GM12878 (cell line): ENCODE results near the gene NAV2.

ENCODE experiments used
- CBFB ChIP-seq: IDR thresholded peaks from 2 replicates; pipeline ENCODE4 v1.6.1; 2016; ENCODE audit warnings: antibody characterized with exemption, low read depth
- CEBPB ChIP-seq, 2 experiments: fragments of 150-350 bp in 1 of 2; IDR thresholded peaks; 2 replicates each; pipeline ENCODE4 v1.6.1; 2012 to 2014; ENCODE audit warnings: low read depth in 2 of 2, low read length in 2 of 2, borderline replicate concordance in 1 of 2, inconsistent platforms in 1 of 2
- CHD2 ChIP-seq: IDR thresholded peaks from 2 replicates; pipeline ENCODE4 v1.6.1; 2011; ENCODE audit warnings: low read depth, low read length, improper control_type of control experiment, borderline replicate concordance
- EP300 ChIP-seq, 2 experiments: fragments of 150-350 bp in 1 of 2; IDR thresholded peaks; 2 replicates each; pipeline ENCODE4 v1.6.1; 2011 to 2012; ENCODE audit warnings: low read depth in 2 of 2, low read length in 2 of 2, borderline replicate concordance in 1 of 2, improper control_type of control experiment in 1 of 2, inconsistent platforms in 1 of 2; ENCODE audit not compliant: control insufficient read depth in 1 of 2
- EZH2 ChIP-seq: IDR thresholded peaks from 2 replicates; pipeline ENCODE4 v1.6.1; 2012; ENCODE audit warnings: low read depth, mild to moderate bottlenecking, control low read depth, inconsistent platforms, low read length, borderline replicate concordance; ENCODE audit not compliant: control insufficient read depth
- PAX8 ChIP-seq: fragments of 450-650 bp; IDR thresholded peaks from 2 replicates; pipeline ENCODE4 v1.6.1; 2017; ENCODE audit warnings: mild to moderate bottlenecking, moderate library complexity
- POLR2AphosphoS5 ChIP-seq: IDR thresholded peaks from 2 replicates; pipeline ENCODE4 v1.6.1; 2011; ENCODE audit warnings: mild to moderate bottlenecking, low read length, inconsistent platforms
- TF ChIP-seq, protein P1 (sequence below): IDR thresholded peaks from 2 replicates; pipeline ENCODE4 v1.6.1; 2011; ENCODE audit warnings: borderline replicate concordance, low read depth, mild to moderate bottlenecking, moderate library complexity, mixed read lengths, low read length; ENCODE audit not compliant: insufficient read depth; ENCODE audit errors: extremely low read length
- TF ChIP-seq, protein P2 (sequence below), 3 experiments: IDR thresholded peaks in 2 of 3; conservative IDR thresholded peaks in 1 of 3; 2 replicates each; pipeline ENCODE4 v1.5.1; 2011; ENCODE audit warnings: low read depth in 3 of 3, low read length in 3 of 3, mild to moderate bottlenecking in 3 of 3, control low read depth in 2 of 3, moderate library complexity in 2 of 3, inconsistent platforms in 1 of 3, mixed read lengths in 1 of 3; ENCODE audit not compliant: control insufficient read depth in 2 of 3, insufficient read depth in 1 of 3; ENCODE audit errors: extremely low read depth in 1 of 3

DNA sequence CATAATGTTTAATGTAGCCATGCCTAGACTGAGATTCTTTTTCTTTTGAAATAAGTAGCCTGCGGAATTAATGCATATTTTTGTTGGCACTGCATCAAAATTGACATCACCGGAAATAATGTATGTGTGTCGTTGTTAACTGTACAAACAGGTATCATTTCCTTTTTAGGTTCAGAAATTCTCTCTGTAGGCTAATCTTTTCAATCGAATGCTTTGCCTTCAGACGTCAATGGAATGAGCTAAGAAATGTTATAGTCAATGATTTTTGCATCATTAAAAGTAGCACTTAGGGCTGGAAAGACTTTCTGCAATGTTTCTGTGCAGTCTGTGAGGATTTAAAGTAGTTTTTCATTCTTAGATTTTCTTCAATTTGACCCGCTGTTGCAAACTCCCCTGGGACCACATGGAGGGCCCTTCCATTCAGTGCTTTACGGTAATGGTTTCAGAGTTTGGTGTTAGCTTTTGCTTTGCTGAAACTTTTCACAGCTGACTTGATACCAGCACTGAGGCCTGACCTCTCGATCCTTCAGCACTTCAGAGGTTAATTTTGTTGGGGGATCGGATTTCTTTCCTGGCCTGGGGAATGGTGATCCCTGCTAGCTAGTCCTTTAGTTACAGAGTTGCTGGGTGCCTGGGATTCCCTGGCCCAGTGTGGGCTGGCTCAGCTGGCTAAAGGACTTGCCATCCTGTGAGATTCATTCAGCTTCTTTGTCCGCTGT, 309.9 kb downstream of the NAV2 start:
- TF ChIP-seq, protein P1, sequence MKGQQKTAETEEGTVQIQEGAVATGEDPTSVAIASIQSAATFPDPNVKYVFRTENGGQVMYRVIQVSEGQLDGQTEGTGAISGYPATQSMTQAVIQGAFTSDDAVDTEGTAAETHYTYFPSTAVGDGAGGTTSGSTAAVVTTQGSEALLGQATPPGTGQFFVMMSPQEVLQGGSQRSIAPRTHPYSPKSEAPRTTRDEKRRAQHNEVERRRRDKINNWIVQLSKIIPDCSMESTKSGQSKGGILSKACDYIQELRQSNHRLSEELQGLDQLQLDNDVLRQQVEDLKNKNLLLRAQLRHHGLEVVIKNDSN, result no peak
- TF ChIP-seq POLR2AphosphoS5 (no peak), CBFB (no peak), CEBPB (IDR thresholded peaks at IDR 0.05; ENCODE audit: borderline replicate concordance in 1 of 2, low read depth in 2 of 2, low read length in 2 of 2) (no peak), EZH2 (no peak), CHD2 (no peak), PAX8 (no peak), EP300 (IDR thresholded peaks at IDR 0.05; ENCODE audit: borderline replicate concordance in 1 of 2, control insufficient read depth in 1 of 2, low read depth in 2 of 2, low read length in 2 of 2) (no peak)
- TF ChIP-seq, protein P2, sequence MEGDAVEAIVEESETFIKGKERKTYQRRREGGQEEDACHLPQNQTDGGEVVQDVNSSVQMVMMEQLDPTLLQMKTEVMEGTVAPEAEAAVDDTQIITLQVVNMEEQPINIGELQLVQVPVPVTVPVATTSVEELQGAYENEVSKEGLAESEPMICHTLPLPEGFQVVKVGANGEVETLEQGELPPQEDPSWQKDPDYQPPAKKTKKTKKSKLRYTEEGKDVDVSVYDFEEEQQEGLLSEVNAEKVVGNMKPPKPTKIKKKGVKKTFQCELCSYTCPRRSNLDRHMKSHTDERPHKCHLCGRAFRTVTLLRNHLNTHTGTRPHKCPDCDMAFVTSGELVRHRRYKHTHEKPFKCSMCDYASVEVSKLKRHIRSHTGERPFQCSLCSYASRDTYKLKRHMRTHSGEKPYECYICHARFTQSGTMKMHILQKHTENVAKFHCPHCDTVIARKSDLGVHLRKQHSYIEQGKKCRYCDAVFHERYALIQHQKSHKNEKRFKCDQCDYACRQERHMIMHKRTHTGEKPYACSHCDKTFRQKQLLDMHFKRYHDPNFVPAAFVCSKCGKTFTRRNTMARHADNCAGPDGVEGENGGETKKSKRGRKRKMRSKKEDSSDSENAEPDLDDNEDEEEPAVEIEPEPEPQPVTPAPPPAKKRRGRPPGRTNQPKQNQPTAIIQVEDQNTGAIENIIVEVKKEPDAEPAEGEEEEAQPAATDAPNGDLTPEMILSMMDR (IDR thresholded peaks at IDR 0.05 in 2 of 3, conservative IDR thresholded peaks at IDR 0.05 in 1 of 3; ENCODE audit: control insufficient read depth in 2 of 3, extremely low read depth in 1 of 3, insufficient read depth in 1 of 3, low read depth in 3 of 3, low read length in 3 of 3), result no peak
